GM23248 (cell line): Measurements from ENCODE around the gene SLC9A5.

Source experiments
- EZH2 ChIP-seq: fragments of 200-600 bp; sonication (generic); IDR thresholded peaks from 2 replicates; pipeline ENCODE4 v1.6.1; 2018; ENCODE audit warnings: antibody characterized with exemption, mild to moderate bottlenecking; ENCODE audit not compliant: insufficient read depth, poor library complexity, severe bottlenecking
- EZH2phosphoT487 ChIP-seq: fragments of 200-600 bp; sonication (generic); IDR thresholded peaks from 2 replicates; pipeline ENCODE4 v1.6.1; 2018; ENCODE audit warnings: antibody characterized with exemption, moderate library complexity, mild to moderate bottlenecking, low read depth; ENCODE audit not compliant: insufficient read depth

GRCh38 chr16:67310561-67310960 is 61.8 kb downstream of the SLC9A5 start:
- TF ChIP-seq EZH2phosphoT487, result no peak
- no peak for TF ChIP-seq EZH2
